PFSK-1 (cell line): ENCODE data around the gene FLOT2.

Experiments
- FOXP2 ChIP-seq: optimal IDR thresholded peaks from 2 replicates; pipeline ENCODE3; 2011; ENCODE audit warnings: borderline replicate concordance, control low read depth, inconsistent platforms; ENCODE audit not compliant: insufficient read depth; ENCODE audit errors: extremely low read length, extremely low read depth
- POLR2AphosphoS5 ChIP-seq: IDR thresholded peaks from 2 replicates; pipeline ENCODE4 v1.6.1; 2012; ENCODE audit warnings: low read depth, mild to moderate bottlenecking, control low read depth, low read length, moderate library complexity
- TAF1 ChIP-seq: IDR thresholded peaks from 2 replicates; pipeline ENCODE4 v1.6.1; 2012; ENCODE audit warnings: low read length, control low read depth, borderline replicate concordance; ENCODE audit not compliant: insufficient read depth
- TF ChIP-seq, protein P1 (sequence below), 2 experiments: IDR thresholded peaks; 2 replicates each; pipeline versions ENCODE4 v1.6.1 to v1.8.0; 2011 to 2012; ENCODE audit warnings: low read depth in 2 of 2, low read length in 2 of 2, control low read depth in 1 of 2, inconsistent platforms in 1 of 2, mild to moderate bottlenecking in 1 of 2, moderate library complexity in 1 of 2; ENCODE audit not compliant: insufficient read depth in 1 of 2

DNA sequence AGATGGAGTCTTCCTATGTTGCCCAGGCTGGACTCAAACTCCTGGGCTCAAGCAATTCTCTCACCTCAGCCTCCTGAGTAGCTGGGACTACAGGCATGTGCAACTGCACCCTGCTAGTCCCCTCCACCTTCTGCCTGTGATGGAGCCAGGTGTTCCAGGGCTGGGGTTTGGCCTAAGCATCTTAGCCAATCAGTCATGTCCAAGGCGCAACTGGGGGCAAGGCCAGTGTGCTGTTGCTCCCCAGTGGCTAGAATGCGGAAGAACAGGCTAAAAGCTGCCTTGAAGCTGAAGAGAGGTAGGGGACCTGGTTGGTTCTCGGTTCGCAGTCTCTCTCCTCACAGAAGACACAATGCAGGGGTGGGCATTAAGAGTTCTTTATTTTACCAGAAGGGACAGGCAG, 18.6 kb downstream of the FLOT2 start:
- TF ChIP-seq, protein P1, sequence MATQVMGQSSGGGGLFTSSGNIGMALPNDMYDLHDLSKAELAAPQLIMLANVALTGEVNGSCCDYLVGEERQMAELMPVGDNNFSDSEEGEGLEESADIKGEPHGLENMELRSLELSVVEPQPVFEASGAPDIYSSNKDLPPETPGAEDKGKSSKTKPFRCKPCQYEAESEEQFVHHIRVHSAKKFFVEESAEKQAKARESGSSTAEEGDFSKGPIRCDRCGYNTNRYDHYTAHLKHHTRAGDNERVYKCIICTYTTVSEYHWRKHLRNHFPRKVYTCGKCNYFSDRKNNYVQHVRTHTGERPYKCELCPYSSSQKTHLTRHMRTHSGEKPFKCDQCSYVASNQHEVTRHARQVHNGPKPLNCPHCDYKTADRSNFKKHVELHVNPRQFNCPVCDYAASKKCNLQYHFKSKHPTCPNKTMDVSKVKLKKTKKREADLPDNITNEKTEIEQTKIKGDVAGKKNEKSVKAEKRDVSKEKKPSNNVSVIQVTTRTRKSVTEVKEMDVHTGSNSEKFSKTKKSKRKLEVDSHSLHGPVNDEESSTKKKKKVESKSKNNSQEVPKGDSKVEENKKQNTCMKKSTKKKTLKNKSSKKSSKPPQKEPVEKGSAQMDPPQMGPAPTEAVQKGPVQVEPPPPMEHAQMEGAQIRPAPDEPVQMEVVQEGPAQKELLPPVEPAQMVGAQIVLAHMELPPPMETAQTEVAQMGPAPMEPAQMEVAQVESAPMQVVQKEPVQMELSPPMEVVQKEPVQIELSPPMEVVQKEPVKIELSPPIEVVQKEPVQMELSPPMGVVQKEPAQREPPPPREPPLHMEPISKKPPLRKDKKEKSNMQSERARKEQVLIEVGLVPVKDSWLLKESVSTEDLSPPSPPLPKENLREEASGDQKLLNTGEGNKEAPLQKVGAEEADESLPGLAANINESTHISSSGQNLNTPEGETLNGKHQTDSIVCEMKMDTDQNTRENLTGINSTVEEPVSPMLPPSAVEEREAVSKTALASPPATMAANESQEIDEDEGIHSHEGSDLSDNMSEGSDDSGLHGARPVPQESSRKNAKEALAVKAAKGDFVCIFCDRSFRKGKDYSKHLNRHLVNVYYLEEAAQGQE (IDR thresholded peaks at IDR 0.05; ENCODE audit: insufficient read depth in 1 of 2, low read depth in 2 of 2, low read length in 2 of 2): no peak
- no peak for TF ChIP-seq POLR2AphosphoS5
- no peak for TF ChIP-seq FOXP2
- no peak for TF ChIP-seq TAF1
